CD4-positive, alpha-beta T cell (primary cell): Measurements from ENCODE around the gene PIWIL4. TPM values are rescaled to one million over a fixed set of nuclear protein-coding genes. Genes with fewer than 3 reads are reported as not detected.

ENCODE experiments used
- ATAC-seq: fragments of 200-7000 bp; cut with Tn5 transposase; one replicate; pipeline ENCODE4 v1.10.0; 2022; ENCODE audit warnings: mild to moderate bottlenecking; ENCODE audit not compliant: poor library complexity
- CTCF ChIA-PET: fragments of 350-600 bp; sonication (Branson Sonifier 250); formaldehyde crosslinking; loops from one replicate; lab custom pipeline; 2021; ENCODE audit warnings: antibody characterized with exemption, inconsistent platforms; lab: Charles Lee
- POLR2A ChIA-PET: fragments of 350-600 bp; sonication (Branson Sonifier 250); formaldehyde crosslinking; loops from one replicate; lab custom pipeline; 2021; ENCODE audit warnings: antibody characterized with exemption, inconsistent platforms; lab: Charles Lee
- DNase-seq, 14 experiments: peaks; one replicate each; pipeline ENCODE4 v3.0.0-alpha.2; 2013 to 2020; ENCODE audit warnings: mixed read lengths in 2 of 14
- H3K27ac ChIP-seq, 2 donors: one replicate each; pipeline versions ENCODE4 v1.5.1 to v1.7.0; 2013; ENCODE audit warnings: low read length in 2 of 2, low read depth in 1 of 2, mild to moderate bottlenecking in 1 of 2
- H3K27me3 ChIP-seq, 2 experiments: 1 replicate in 1 of 2; 2 replicates in 1 of 2; pipeline versions ENCODE4 v1.6.1 to v1.7.0; 2013; ENCODE audit warnings: low read length in 2 of 2, control low read depth in 1 of 2, mild to moderate bottlenecking in 1 of 2, moderate library complexity in 1 of 2; ENCODE audit not compliant: insufficient read depth in 2 of 2, control insufficient read depth in 1 of 2
- H3K36me3 ChIP-seq: one replicate; pipeline ENCODE4 v1.6.1; 2013; ENCODE audit warnings: low read length, control low read depth; ENCODE audit not compliant: insufficient read depth
- H3K4me1 ChIP-seq: one replicate; pipeline ENCODE4 v1.6.1; 2013; ENCODE audit warnings: low read length, control low read depth; ENCODE audit not compliant: insufficient read depth
- H3K4me3 ChIP-seq: one replicate; pipeline ENCODE4 v1.5.1; 2013; ENCODE audit warnings: mild to moderate bottlenecking, low read length, moderate library complexity
- H3K9me3 ChIP-seq, 2 experiments: 1 replicate in 1 of 2; 2 replicates in 1 of 2; pipeline versions ENCODE4 v1.6.1 to v1.7.0; 2013; ENCODE audit warnings: low read length in 2 of 2, mild to moderate bottlenecking in 2 of 2, control low read depth in 1 of 2, moderate library complexity in 1 of 2; ENCODE audit not compliant: control insufficient read depth in 1 of 2, insufficient read depth in 1 of 2
- H3K27ac Mint-ChIP-seq: one replicate; pipeline ENCODE4 v1.8.0; 2020; ENCODE audit warnings: mixed read lengths
- H3K27me3 Mint-ChIP-seq: one replicate; pipeline ENCODE4 v1.8.0; 2021; ENCODE audit warnings: mixed read lengths
- H3K36me3 Mint-ChIP-seq: one replicate; pipeline ENCODE4 v1.8.0; 2021; ENCODE audit warnings: low read depth, mixed read lengths
- H3K4me1 Mint-ChIP-seq: one replicate; pipeline ENCODE4 v1.8.0; 2021; ENCODE audit warnings: low read depth, mixed read lengths
- H3K4me3 Mint-ChIP-seq: one replicate; pipeline ENCODE4 v1.8.0; 2020; ENCODE audit warnings: mild to moderate bottlenecking, mixed read lengths
- H3K9me3 Mint-ChIP-seq: one replicate; pipeline ENCODE4 v1.8.0; 2020; ENCODE audit warnings: mixed read lengths
- intact Hi-C, 2 experiments: fragments of 100-400 bp; cut with DNase I in 1 of 2; cut with micrococcal nuclease in 1 of 2; formaldehyde crosslinking; loops; one replicate each; pipeline versions ENCODE4 v1.15.1 to v1.9.0; 2023 to 2025; cut with DNase I, micrococcal nuclease
- total RNA-seq, 174 experiments: library from RNA in 2 of 174; stranded (reverse) in 2 of 174; gene quantifications; one replicate each; pipeline ENCODE4 v1.2.3 and lab custom pipeline; 2021 to 2026
- TF ChIP-seq, protein P1 (sequence below): fragments of 200-600 bp; IDR thresholded peaks from one replicate; pipeline ENCODE4 v1.8.0; 2022; ENCODE audit warnings: antibody characterized with exemption, mild to moderate bottlenecking

The PIWIL4 gene
- total RNA-seq, 2 experiments from 2014 or later, result 1.3 to 1.4 TPM

GRCh38 chr11:94544646-94545263, 22.4 kb upstream of the PIWIL4 start:
- POLR2A ChIA-PET, result interaction anchor here (1.0 to 2.1 kb wide), 8 partner anchors 51 to 1246 kb away, joined by 3 to 10 read pairs (median 4); partner anchors contain the start of genes ANKRD49, CEP57, CWC15 and ENDOD1
- no peaks in the 10 kb centered on the region for H3K27me3 Mint-ChIP-seq
- no peaks in the 10 kb centered on the region for H3K9me3 Mint-ChIP-seq
- CTCF ChIA-PET, result no interaction called here
- Histone ChIP-seq H3K27ac (no peak overlapping the region), H3K27me3 (no peaks in the 10 kb centered on the region), H3K36me3 (no peaks in the 10 kb centered on the region), H3K4me3 (peak overlapping the region; percentile 82), H3K4me1 (peaks cover 33% of the 10 kb centered on the region), H3K9me3 (no peaks in the 10 kb centered on the region)
- H3K36me3 Mint-ChIP-seq, result peaks cover 4% of the 10 kb centered on the region
- DNase-seq, result peak in 2 of 14 experiments; percentile 2 to 16
- peak overlapping the region; percentile 81 for H3K4me3 Mint-ChIP-seq
- H3K27ac Mint-ChIP-seq, result peak overlapping the region; percentile 83
- TF ChIP-seq, protein P1, sequence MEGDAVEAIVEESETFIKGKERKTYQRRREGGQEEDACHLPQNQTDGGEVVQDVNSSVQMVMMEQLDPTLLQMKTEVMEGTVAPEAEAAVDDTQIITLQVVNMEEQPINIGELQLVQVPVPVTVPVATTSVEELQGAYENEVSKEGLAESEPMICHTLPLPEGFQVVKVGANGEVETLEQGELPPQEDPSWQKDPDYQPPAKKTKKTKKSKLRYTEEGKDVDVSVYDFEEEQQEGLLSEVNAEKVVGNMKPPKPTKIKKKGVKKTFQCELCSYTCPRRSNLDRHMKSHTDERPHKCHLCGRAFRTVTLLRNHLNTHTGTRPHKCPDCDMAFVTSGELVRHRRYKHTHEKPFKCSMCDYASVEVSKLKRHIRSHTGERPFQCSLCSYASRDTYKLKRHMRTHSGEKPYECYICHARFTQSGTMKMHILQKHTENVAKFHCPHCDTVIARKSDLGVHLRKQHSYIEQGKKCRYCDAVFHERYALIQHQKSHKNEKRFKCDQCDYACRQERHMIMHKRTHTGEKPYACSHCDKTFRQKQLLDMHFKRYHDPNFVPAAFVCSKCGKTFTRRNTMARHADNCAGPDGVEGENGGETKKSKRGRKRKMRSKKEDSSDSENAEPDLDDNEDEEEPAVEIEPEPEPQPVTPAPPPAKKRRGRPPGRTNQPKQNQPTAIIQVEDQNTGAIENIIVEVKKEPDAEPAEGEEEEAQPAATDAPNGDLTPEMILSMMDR, result no peak
- intact Hi-C loops, result loop anchor here in 1 of 2 experiments (5.0 kb wide), 4 partner anchors 47 to 1248 kb away; partner anchors contain the start of genes CEP57, CWC15, ENDOD1 and KDM4D
- peaks cover 59% of the 10 kb centered on the region for H3K4me1 Mint-ChIP-seq
- ATAC-seq, result peak; percentile 8

DNA sequence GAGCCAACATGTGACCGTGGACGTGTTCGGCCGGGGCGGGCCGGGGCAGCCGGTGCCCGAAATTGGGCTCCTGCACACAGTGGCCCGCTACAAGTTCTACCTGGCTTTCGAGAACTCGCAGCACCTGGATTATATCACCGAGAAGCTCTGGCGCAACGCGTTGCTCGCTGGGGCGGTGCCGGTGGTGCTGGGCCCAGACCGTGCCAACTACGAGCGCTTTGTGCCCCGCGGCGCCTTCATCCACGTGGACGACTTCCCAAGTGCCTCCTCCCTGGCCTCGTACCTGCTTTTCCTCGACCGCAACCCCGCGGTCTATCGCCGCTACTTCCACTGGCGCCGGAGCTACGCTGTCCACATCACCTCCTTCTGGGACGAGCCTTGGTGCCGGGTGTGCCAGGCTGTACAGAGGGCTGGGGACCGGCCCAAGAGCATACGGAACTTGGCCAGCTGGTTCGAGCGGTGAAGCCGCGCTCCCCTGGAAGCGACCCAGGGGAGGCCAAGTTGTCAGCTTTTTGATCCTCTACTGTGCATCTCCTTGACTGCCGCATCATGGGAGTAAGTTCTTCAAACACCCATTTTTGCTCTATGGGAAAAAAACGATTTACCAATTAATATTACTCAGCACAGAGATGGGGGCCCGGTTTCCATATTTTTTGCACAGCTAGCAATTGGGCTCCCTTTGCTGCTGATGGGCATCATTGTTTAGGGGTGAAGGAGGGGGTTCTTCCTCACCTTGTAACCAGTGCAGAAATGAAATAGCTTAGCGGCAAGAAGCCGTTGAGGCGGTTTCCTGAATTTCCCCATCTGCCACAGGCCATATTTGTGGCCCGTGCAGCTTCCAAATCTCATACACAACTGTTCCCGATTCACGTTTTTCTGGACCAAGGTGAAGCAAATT, 21.7 kb upstream of the PIWIL4 start:
- H3K4me3 Mint-ChIP-seq, result peak overlapping the region; percentile 81
- no peaks in the 10 kb centered on the region for H3K27me3 ChIP-seq
- peaks cover 4% of the 10 kb centered on the region for H3K36me3 Mint-ChIP-seq
- H3K9me3 ChIP-seq, result no peaks in the 10 kb centered on the region
- intact Hi-C loops, result loop anchor here in 1 of 2 experiments (5.0 kb wide), 1 partner anchor 542 kb away; the partner anchor contains the start of gene ENDOD1
- peak overlapping the region; percentile 83 for H3K27ac Mint-ChIP-seq
- peaks cover 66% of the 10 kb centered on the region for H3K4me1 Mint-ChIP-seq
- DNase-seq (peak in 2 of 14 experiments; percentile 14 to 25), ATAC-seq (no peak)
- H3K27ac ChIP-seq, result no peak overlapping the region
- POLR2A ChIA-PET, result interaction anchor here (1.1 to 2.1 kb wide), 2 partner anchors 522 to 1244 kb away, joined by 3 to 10 read pairs; partner anchors contain the start of genes FAM76B and SRSF8
- TF ChIP-seq, protein P1, result no peak
- no peaks in the 10 kb centered on the region for H3K36me3 ChIP-seq
- H3K4me3 ChIP-seq, result peak overlapping the region; percentile 82
- H3K27me3 Mint-ChIP-seq, result no peaks in the 10 kb centered on the region
- CTCF ChIA-PET, result no interaction called here
- H3K9me3 Mint-ChIP-seq, result no peaks in the 10 kb centered on the region
- H3K4me1 ChIP-seq, result peaks cover 33% of the 10 kb centered on the region

DNA sequence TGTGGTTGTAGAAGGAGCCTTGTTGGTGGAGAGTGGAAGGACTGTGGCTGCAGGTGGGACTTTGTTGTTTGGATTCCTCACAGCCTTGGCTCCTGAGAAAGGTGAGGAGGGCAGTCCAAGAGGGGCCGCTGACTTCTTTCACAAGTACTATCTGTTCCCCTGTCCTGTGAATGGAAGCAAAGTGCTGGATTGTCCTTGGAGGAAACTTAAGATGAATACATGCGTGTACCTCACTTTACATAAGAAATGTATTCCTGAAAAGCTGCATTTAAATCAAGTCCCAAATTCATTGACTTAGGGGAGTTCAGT, 21.1 kb upstream of the PIWIL4 start:
- peak overlapping the region; percentile 81 for H3K4me3 Mint-ChIP-seq
- H3K27me3 Mint-ChIP-seq, result no peaks in the 10 kb centered on the region
- no peaks in the 10 kb centered on the region for H3K9me3 Mint-ChIP-seq
- TF ChIP-seq, protein P1, result no peak
- peak overlapping the region; percentile 83 for H3K27ac Mint-ChIP-seq
- ChIA-PET CTCF (no interaction called here), POLR2A (interaction anchor here (1.1 kb wide), 1 partner anchor 1244 kb away, joined by 3 read pairs; the partner anchor contains the start of gene FAM76B)
- H3K4me3 ChIP-seq, result peak overlapping the region; percentile 13
- DNase-seq, result no peak
- no peaks in the 10 kb centered on the region for H3K27me3 ChIP-seq
- H3K4me1 ChIP-seq, result peaks cover 33% of the 10 kb centered on the region
- H3K27ac ChIP-seq, result no peak overlapping the region
- peaks cover 4% of the 10 kb centered on the region for H3K36me3 Mint-ChIP-seq
- H3K4me1 Mint-ChIP-seq, result peaks cover 69% of the 10 kb centered on the region
- H3K9me3 ChIP-seq, result no peaks in the 10 kb centered on the region
- intact Hi-C loops, result loop anchor here in 1 of 2 experiments (5.0 kb wide), 1 partner anchor 541 kb away; the partner anchor contains the start of gene ENDOD1
- ATAC-seq, result no peak
- no peaks in the 10 kb centered on the region for H3K36me3 ChIP-seq
